ENCODE results near the gene CLDN19. TPM values are rescaled to one million over a fixed set of nuclear protein-coding genes. Genes with fewer than 3 reads are reported as not detected.
A peak's percentile ranks its signal among the peaks of the same experiment; 100 is the strongest.

Gene CLDN19
- total and polyA plus RNA-seq, 4 experiments from 2014 or later = not detected

DNA sequence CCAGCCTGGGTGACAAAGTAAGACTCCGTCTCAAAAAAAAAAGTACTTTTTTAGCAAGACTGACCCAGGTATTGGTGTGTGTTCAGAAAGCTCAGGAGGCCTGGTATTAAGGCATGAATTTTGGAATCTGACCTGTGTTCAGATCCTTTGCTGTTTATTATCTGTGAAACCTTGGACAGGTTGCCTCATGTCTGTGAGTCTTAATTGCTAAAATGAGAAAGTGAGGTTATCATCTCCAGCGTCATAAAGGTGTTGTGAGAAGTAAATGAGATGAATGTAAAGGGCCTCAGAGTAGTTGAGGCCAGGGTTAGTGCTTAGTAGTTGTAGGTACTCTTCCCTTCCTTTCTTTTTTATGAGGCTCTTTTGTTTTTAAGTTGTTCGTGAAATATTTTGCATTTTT is 29.8 kb upstream of the CLDN19 start:
- Mint-ChIP-seq H3K9me3 (no peaks in the 10 kb centered on the region), H3K36me3 (peaks cover 5 to 39% of the 10 kb centered on the region in 2 donors), H3K4me3 (peak overlapping the region in 6 of 8 donors; percentile 10 to 64 (median 36)), H3K27me3 (no peaks in the 10 kb centered on the region), H3K4me1 (peaks cover 20 to 56% (median 39%) of the 10 kb centered on the region in 4 donors), H3K27ac (peak overlapping the region in 4 of 7 donors; percentile 2 to 23 (median 20))
- peaks cover 8% of the 10 kb centered on the region for H3K36me3 ChIP-seq (ENCODE audit: insufficient read depth, low read length)
- ChIA-PET POLR2A (ENCODE audit: partially characterized antibody) (interaction anchor here (1.0 kb wide), 1 partner anchor 87 kb away, joined by 5 read pairs; the partner anchor contains the start of gene YBX1), CTCF (ENCODE audit: partially characterized antibody) (no interaction called here)
- no peak for DNase-seq
- intact Hi-C loops (cut with micrococcal nuclease) = loop anchor here (5.0 kb wide), 1 partner anchor 402 kb away; the partner anchor contains the start of genes CFAP57 and EBNA1BP2
- peaks cover 55% of the 10 kb centered on the region for H3K4me1 ChIP-seq (ENCODE audit: insufficient read depth, low read length)
- no peaks in the 10 kb centered on the region for H3K9me3 ChIP-seq (ENCODE audit: control insufficient read depth in 1 of 2, low read length in 2 of 2)
- H3K27me3 ChIP-seq (ENCODE audit: insufficient read depth, low read length) = no peaks in the 10 kb centered on the region
- H3K4me3 ChIP-seq (ENCODE audit: low read length in 2 of 2) = no peak overlapping the region
- H3K27ac ChIP-seq (ENCODE audit: low read depth, low read length) = no peak overlapping the region

DNA sequence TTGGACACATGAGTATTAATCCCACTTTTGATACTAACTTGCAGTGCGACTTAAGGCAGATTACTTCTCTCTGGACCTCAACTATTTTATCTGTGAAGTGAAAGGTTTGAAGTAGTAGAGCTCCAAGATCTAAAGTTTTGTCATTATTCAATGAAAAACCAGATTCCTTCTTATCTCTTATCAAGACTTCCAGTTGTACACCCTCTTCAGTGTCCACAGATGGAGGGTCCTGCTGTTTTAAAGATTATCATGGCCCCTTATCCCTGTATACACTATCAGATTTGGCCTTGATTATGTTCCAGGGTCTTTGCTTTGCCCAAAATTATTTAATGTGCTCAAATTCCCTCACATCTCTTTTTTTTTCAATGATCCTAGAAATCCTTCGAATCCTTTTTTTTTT is 28.1 kb upstream of the CLDN19 start:
- H3K27ac Mint-ChIP-seq = peak overlapping the region in 4 of 7 donors; percentile 53 to 93 (median 86)
- intact Hi-C loops (cut with micrococcal nuclease) = loop anchor here (5.0 kb wide), 1 partner anchor 404 kb away; the partner anchor contains the start of genes CFAP57 and EBNA1BP2
- no peaks in the 10 kb centered on the region for H3K9me3 Mint-ChIP-seq
- H3K36me3 Mint-ChIP-seq = peaks cover 0 to 24% of the 10 kb centered on the region in 2 donors
- H3K27ac ChIP-seq (ENCODE audit: low read depth, low read length) = peak overlapping the region; percentile 85
- no peaks in the 10 kb centered on the region for H3K27me3 Mint-ChIP-seq
- no peaks in the 10 kb centered on the region for H3K36me3 ChIP-seq (ENCODE audit: insufficient read depth, low read length)
- H3K4me1 Mint-ChIP-seq = peaks cover 23 to 53% (median 36%) of the 10 kb centered on the region in 4 donors
- DNase-seq = no peak
- peak overlapping the region; percentile 59 to 98 for H3K4me3 ChIP-seq (ENCODE audit: low read length in 2 of 2)
- no peaks in the 10 kb centered on the region for H3K9me3 ChIP-seq (ENCODE audit: control insufficient read depth in 1 of 2, low read length in 2 of 2)
- H3K4me3 Mint-ChIP-seq = peak overlapping the region in 2 of 8 donors; percentile 29 to 94
- POLR2A ChIA-PET (ENCODE audit: partially characterized antibody) = interaction anchor here (2.4 to 3.8 kb wide), 6 partner anchors 8 to 305 kb away, joined by 12 to 72 read pairs (median 15); partner anchors contain the start of genes ERMAP, SVBP and YBX1
- CTCF ChIA-PET (ENCODE audit: partially characterized antibody) = interaction anchor here (2.9 to 3.7 kb wide), 5 partner anchors 11 to 146 kb away, joined by 15 to 27 read pairs (median 18); partner anchors contain the start of genes ERMAP, SVBP and ZNF691
- H3K4me1 ChIP-seq (ENCODE audit: insufficient read depth, low read length) = peaks cover 61% of the 10 kb centered on the region
- no peaks in the 10 kb centered on the region for H3K27me3 ChIP-seq (ENCODE audit: insufficient read depth, low read length)

DNA sequence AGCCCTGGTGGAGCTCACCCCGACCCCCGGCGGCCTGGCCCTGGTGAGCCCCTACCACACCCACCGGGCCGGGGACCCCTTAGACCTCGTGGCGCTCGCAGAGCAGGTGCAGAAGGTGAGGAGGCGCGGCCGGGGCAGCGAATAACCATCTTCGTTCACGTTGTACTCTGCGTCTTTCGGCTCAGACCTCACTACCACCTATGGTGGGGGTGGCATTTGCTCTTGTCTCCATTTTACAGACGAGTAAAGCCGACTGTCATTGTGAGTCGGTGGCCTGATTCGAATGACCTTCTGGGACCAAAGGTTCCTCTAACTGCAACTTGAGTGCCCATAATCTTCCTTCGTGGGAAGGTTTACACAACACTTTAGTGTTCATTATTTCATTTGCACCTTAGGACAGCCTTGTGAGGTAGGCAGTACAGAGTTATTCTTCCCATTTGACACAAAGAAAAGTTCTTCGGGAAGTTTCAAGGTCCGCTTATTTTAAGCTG is 27.5 kb upstream of the CLDN19 start:
- no peak for DNase-seq
- ChIA-PET POLR2A (ENCODE audit: partially characterized antibody) (interaction anchor here (0.9 to 3.8 kb wide), 26 partner anchors 9 to 883 kb away, joined by 3 to 72 read pairs (median 7); partner anchors contain the start of genes CCDC30, ERMAP, KDM4A and PPCS), CTCF (ENCODE audit: partially characterized antibody) (interaction anchor here (0.6 to 3.7 kb wide), 12 partner anchors 10 to 343 kb away, joined by 3 to 27 read pairs (median 14); partner anchors contain the start of genes ERMAP, PPIH, SVBP and ZNF691)
- no peaks in the 10 kb centered on the region for H3K27me3 ChIP-seq (ENCODE audit: insufficient read depth, low read length)
- Mint-ChIP-seq H3K27ac (peak overlapping the region; percentile 84 to 98 (median 93)), H3K36me3 (peaks cover 0 to 22% of the 10 kb centered on the region in 2 donors), H3K4me3 (peak overlapping the region in 1 of 8 donors; percentile 94), H3K9me3 (no peaks in the 10 kb centered on the region), H3K27me3 (no peaks in the 10 kb centered on the region), H3K4me1 (peaks cover 21 to 49% (median 32%) of the 10 kb centered on the region in 4 donors)
- peaks cover 61% of the 10 kb centered on the region for H3K4me1 ChIP-seq (ENCODE audit: insufficient read depth, low read length)
- H3K9me3 ChIP-seq (ENCODE audit: control insufficient read depth in 1 of 2, low read length in 2 of 2) = no peaks in the 10 kb centered on the region
- intact Hi-C loops (cut with micrococcal nuclease) = loop anchor here (1.0 to 5.0 kb wide), 8 partner anchors 50 to 405 kb away; partner anchors contain the start of genes CCDC30, CFAP57, EBNA1BP2 and ERMAP
- H3K27ac ChIP-seq (ENCODE audit: low read depth, low read length) = peak overlapping the region; percentile 85
- H3K36me3 ChIP-seq (ENCODE audit: insufficient read depth, low read length) = no peaks in the 10 kb centered on the region
- H3K4me3 ChIP-seq (ENCODE audit: low read length in 2 of 2) = peak overlapping the region; percentile 59 to 98

DNA sequence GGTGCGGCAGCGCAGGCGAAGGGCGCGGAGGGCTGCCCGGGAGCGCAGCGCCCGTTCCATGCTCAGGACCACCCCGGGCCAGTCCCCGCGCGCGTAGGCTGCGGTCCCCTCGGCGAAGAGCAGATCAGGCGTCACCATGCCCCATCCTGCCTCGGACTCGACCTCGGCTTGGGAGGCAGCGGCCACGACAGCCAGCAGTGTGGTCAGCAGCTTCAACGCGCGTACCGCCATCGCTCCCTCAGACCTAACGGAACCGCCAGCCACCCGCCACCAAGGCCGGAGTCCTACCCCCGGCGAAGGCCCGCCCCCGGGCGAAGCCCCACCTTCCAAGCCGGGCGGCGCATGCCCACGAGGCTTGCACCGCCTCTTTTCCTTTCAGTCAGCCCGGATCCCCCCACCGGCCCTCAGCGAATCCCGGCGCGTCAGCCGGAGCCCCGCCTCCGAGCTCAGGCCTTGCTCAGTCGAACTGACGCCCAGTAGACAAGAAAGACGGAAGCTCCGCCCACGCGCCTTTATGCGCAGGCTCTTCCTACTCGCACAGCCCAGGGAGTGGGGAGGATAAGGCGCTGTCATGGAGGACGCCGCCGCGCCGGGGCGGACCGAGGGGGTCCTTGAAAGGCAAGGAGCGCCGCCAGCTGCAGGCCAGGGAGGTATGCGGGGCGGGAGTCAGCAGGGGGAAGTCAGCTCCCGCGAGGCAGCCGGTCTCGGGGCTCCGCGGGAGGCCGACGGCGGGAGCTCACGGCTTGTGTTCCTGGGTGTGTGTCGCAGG is 26.9 kb upstream of the CLDN19 start, which contains the start of the genes C1orf50 and P3H1:
C1orf50 (plus strand) TSS at position 509 of the 769 bp plus-strand sequence; CDS start at position 572, 63 bp downstream.
P3H1 (minus strand) TSS at position 288 of the 769 bp plus-strand sequence; CDS start at position 231, 57 bp downstream.
- Histone ChIP-seq H3K27me3 (ENCODE audit: insufficient read depth, low read length) (no peaks in the 10 kb centered on the region), H3K4me1 (ENCODE audit: insufficient read depth, low read length) (peaks cover 56% of the 10 kb centered on the region), H3K9me3 (ENCODE audit: control insufficient read depth in 1 of 2, low read length in 2 of 2) (no peaks in the 10 kb centered on the region), H3K4me3 (ENCODE audit: low read length in 2 of 2) (peak within 1 kb of the TSS; percentile 67 to 98), H3K36me3 (ENCODE audit: insufficient read depth, low read length) (no peaks in the 10 kb centered on the region), H3K27ac (ENCODE audit: low read depth, low read length) (peak within 1 kb of the TSS; percentile 85)
- peak within 1 kb of the TSS; percentile 85 to 98 (median 93) for H3K27ac Mint-ChIP-seq
- H3K36me3 Mint-ChIP-seq = peaks cover 0 to 19% of the 10 kb centered on the region in 2 donors
- no peaks in the 10 kb centered on the region for H3K27me3 Mint-ChIP-seq
- intact Hi-C loops (cut with micrococcal nuclease) = loop anchor here (1.0 to 5.0 kb wide), 8 partner anchors 50 to 405 kb away; partner anchors contain the start of genes CCDC30, CFAP57, EBNA1BP2 and ERMAP
- POLR2A ChIA-PET (ENCODE audit: partially characterized antibody) = interaction anchor here (0.6 to 3.8 kb wide), 35 partner anchors 9 to 1787 kb away, joined by 3 to 72 read pairs (median 5); partner anchors contain the start of genes CCDC30, CTPS1, ERMAP and KDM4A
- CTCF ChIA-PET (ENCODE audit: partially characterized antibody) = interaction anchor here (0.6 to 3.7 kb wide), 18 partner anchors 8 to 343 kb away, joined by 3 to 27 read pairs (median 8); partner anchors contain the start of genes ERMAP, PPIH, SVBP and ZNF691
- peak within 1 kb of the TSS in 1 of 8 donors; percentile 94 for H3K4me3 Mint-ChIP-seq
- peaks cover 18 to 45% (median 28%) of the 10 kb centered on the region in 4 donors for H3K4me1 Mint-ChIP-seq
- DNase-seq = peak; percentile 100
- no peaks in the 10 kb centered on the region for H3K9me3 Mint-ChIP-seq

DNA sequence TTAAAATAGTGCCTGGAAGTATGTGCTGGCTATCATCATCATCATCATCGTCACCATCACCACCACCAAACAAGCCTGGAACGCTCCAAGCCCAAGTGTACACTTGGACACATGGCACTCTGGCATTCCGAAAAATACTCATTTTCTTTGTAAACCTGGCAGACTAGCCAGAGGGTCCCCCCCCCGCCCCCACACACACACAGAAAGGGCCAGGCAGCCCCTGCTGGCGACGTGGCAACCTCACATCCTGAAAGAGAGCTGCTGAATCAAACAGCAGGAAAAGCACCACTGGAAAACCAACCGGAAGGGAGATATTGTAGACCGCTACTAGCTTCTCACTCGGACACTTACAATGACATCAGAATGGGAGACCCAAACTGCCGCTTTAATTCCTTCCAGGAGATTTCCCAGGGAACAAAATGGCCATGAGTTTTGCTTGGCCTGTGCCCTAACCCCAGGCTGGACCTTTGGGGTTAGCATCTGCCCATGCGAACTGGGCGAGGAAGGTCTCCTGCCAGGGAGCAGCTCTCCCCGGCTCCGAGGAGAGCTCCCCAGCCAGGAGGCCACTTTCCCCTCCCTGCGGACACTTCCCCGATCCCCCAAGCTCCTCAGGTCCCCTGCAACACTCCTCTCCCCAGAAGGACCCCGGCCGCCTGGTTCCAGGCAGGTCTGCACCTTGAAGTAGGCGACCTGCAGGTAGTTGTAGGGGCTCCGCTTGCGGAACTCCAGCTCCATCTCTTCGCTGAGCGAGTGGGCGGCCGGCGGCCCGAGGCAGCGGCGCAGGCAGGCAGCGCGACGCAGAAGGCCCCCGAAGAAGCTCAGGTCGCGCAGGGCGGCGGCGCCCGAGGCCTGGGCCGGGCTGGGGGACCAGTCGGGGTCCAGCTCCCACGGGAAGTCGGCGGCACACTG is 26.1 kb upstream of the CLDN19 start:
- H3K36me3 ChIP-seq (ENCODE audit: insufficient read depth, low read length) = no peaks in the 10 kb centered on the region
- DNase-seq = peak in 4 of 5 donors; percentile 11 to 46 (median 18)
- Mint-ChIP-seq H3K4me3 (no peak overlapping the region), H3K27me3 (no peaks in the 10 kb centered on the region), H3K4me1 (peaks cover 17 to 43% (median 27%) of the 10 kb centered on the region in 4 donors), H3K27ac (peak overlapping the region in 2 of 7 donors; percentile 80 to 85), H3K9me3 (no peaks in the 10 kb centered on the region), H3K36me3 (peaks cover 4 to 18% of the 10 kb centered on the region in 2 donors)
- H3K4me3 ChIP-seq (ENCODE audit: low read length in 2 of 2) = peak overlapping the region; percentile 67 to 98
- H3K27me3 ChIP-seq (ENCODE audit: insufficient read depth, low read length) = no peaks in the 10 kb centered on the region
- ChIA-PET CTCF (ENCODE audit: partially characterized antibody) (interaction anchor here (0.6 to 3.7 kb wide), 18 partner anchors 9 to 428 kb away, joined by 3 to 27 read pairs (median 8); partner anchors contain the start of genes ERMAP, PPIH, SVBP and ZNF691), POLR2A (ENCODE audit: partially characterized antibody) (interaction anchor here (0.6 to 3.8 kb wide), 34 partner anchors 8 to 1786 kb away, joined by 3 to 72 read pairs (median 5); partner anchors contain the start of genes CCDC30, CTPS1, ERMAP and KDM4A)
- H3K27ac ChIP-seq (ENCODE audit: low read depth, low read length) = peak overlapping the region; percentile 73
- peaks cover 52% of the 10 kb centered on the region for H3K4me1 ChIP-seq (ENCODE audit: insufficient read depth, low read length)
- H3K9me3 ChIP-seq (ENCODE audit: control insufficient read depth in 1 of 2, low read length in 2 of 2) = no peaks in the 10 kb centered on the region
- intact Hi-C loops (cut with micrococcal nuclease) = loop anchor here (2.0 to 5.0 kb wide), 4 partner anchors 159 to 406 kb away; partner anchors contain the start of genes CCDC30, CFAP57, EBNA1BP2 and SLC2A1

Measured in CD4-positive, alpha-beta memory T cell (primary cell).